GM19043 (cell line): ENCODE measurements around the gene MLLT1.

ENCODE experiments used
- ATAC-seq: cut with Tn5 transposase; IDR thresholded peaks from one replicate; pipeline ENCODE4 v1.9.1; 2021; ENCODE audit warnings: low read depth; ENCODE audit not compliant: unreplicated experiment

MLLT1 gene

GRCh38 chr19:6172074-6172863 lies 107.5 kb downstream of the MLLT1 start:
- no peak for ATAC-seq

- ATAC-seq: no peak
Observed at GRCh38 chr19:6167115-6167514, 112.7 kb downstream of the MLLT1 start.

- no peak for ATAC-seq
Observed at GRCh38 chr19:6164906-6165531, 114.8 kb downstream of the MLLT1 start.

GRCh38 chr19:6161271-6161850 lies 118.4 kb downstream of the MLLT1 start:
- no peak for ATAC-seq
